ENCODE data around the gene SREBF1.
A peak's percentile ranks its signal among the peaks of the same experiment; 100 is the strongest.
"Not testable (repeated sequence)": the region's sequence is repeated elsewhere in the genome, so short reads cannot be mapped to it uniquely, and the experiment has no call there.

Gene SREBF1

GRCh38 chr17:17812211-17813054, 24.4 kb downstream of the SREBF1 start:
- DNase-seq (ENCODE audit: low spot score): peak; percentile 84

- peak; percentile 46 for DNase-seq (ENCODE audit: low spot score)
Observed at GRCh38 chr17:17811381-17812210, 25.2 kb downstream of the SREBF1 start.

GRCh38 chr17:17810895-17811248, 25.9 kb downstream of the SREBF1 start:
- no peak for DNase-seq (ENCODE audit: low spot score)

GRCh38 chr17:17810084-17810894, 26.5 kb downstream of the SREBF1 start:
- no peak for DNase-seq (ENCODE audit: low spot score)

GRCh38 chr17:17809531-17810083, 27.2 kb downstream of the SREBF1 start:
- DNase-seq (ENCODE audit: low spot score): no peak

GRCh38 chr17:17808706-17809432, 27.9 kb downstream of the SREBF1 start:
- DNase-seq (ENCODE audit: low spot score): no peak

GRCh38 chr17:17808200-17808599, 28.6 kb downstream of the SREBF1 start:
- DNase-seq (ENCODE audit: low spot score): not testable (repeated sequence)

GRCh38 chr17:17807440-17807839, 29.3 kb downstream of the SREBF1 start:
- no peak for DNase-seq (ENCODE audit: low spot score)

- DNase-seq (ENCODE audit: low spot score): no peak
Observed at GRCh38 chr17:17806611-17807274, 30.0 kb downstream of the SREBF1 start.

- no peak for DNase-seq (ENCODE audit: low spot score)
Observed at GRCh38 chr17:17806035-17806434, 30.8 kb downstream of the SREBF1 start.

- no peak for DNase-seq (ENCODE audit: low spot score)
Observed at GRCh38 chr17:17805575-17805974, 31.2 kb downstream of the SREBF1 start.

GRCh38 chr17:17804007-17804406, 32.8 kb downstream of the SREBF1 start:
- DNase-seq (ENCODE audit: low spot score): no peak

- DNase-seq (ENCODE audit: low spot score): no peak
Observed at GRCh38 chr17:17801800-17802481, 34.8 kb downstream of the SREBF1 start.

- no peak for DNase-seq (ENCODE audit: low spot score)
Observed at GRCh38 chr17:17800504-17801021, 36.2 kb downstream of the SREBF1 start.

GRCh38 chr17:17798573-17799255, 38.1 kb downstream of the SREBF1 start:
- DNase-seq (ENCODE audit: low spot score): no peak

GRCh38 chr17:17798010-17798556, 38.7 kb downstream of the SREBF1 start:
- DNase-seq (ENCODE audit: low spot score): no peak

- DNase-seq (ENCODE audit: low spot score): no peak
Observed at GRCh38 chr17:17797119-17797809, 39.5 kb downstream of the SREBF1 start.

- DNase-seq (ENCODE audit: low spot score): no peak
Observed at GRCh38 chr17:17796787-17797061, 40.1 kb downstream of the SREBF1 start.

All from SK-N-DZ (cell line).